Neuronal stem cell (in vitro differentiated cells): Measurements from ENCODE around the gene PLA2G5.

Experiments used
- DNase-seq: peaks from one replicate; pipeline ENCODE4 v3.0.0-alpha.2; 2013; ENCODE audit warnings: low spot score
- H2AFZ ChIP-seq: one replicate; pipeline ENCODE4 v1.6.1; 2013; ENCODE audit warnings: mild to moderate bottlenecking, low read length, inconsistent platforms
- H2AK5ac ChIP-seq: 2 replicates; pipeline ENCODE4 v1.6.1; 2013; ENCODE audit warnings: low read depth, mild to moderate bottlenecking, inconsistent platforms, low read length, moderate library complexity, mixed read lengths
- H2BK120ac ChIP-seq: 2 replicates; pipeline ENCODE4 v1.6.1; 2013; ENCODE audit warnings: low read depth, mild to moderate bottlenecking, inconsistent platforms, low read length, moderate library complexity, mixed read lengths
- H2BK12ac ChIP-seq: one replicate; pipeline ENCODE4 v1.6.1; 2013; ENCODE audit warnings: low read length, inconsistent platforms
- H2BK15ac ChIP-seq: 2 replicates; pipeline ENCODE4 v1.6.1; 2013; ENCODE audit warnings: mild to moderate bottlenecking, low read length, inconsistent platforms, mixed read lengths
- H2BK5ac ChIP-seq: one replicate; pipeline ENCODE4 v1.6.1; 2013; ENCODE audit warnings: inconsistent platforms, mild to moderate bottlenecking, low read length, moderate library complexity
- H3K14ac ChIP-seq: one replicate; pipeline ENCODE4 v1.6.1; 2013; ENCODE audit warnings: low read length, inconsistent platforms
- H3K18ac ChIP-seq: 2 replicates; pipeline ENCODE4 v1.6.1; 2013; ENCODE audit warnings: low read length, inconsistent platforms
- H3K23ac ChIP-seq: 2 replicates; pipeline ENCODE4 v1.6.1; 2013; ENCODE audit warnings: low read depth, mild to moderate bottlenecking, mixed read lengths, low read length, inconsistent platforms; ENCODE audit not compliant: poor library complexity
- H3K27ac ChIP-seq: replicated peaks from 3 replicates; pipeline ENCODE4 v1.5.1; 2013; ENCODE audit warnings: low read length, inconsistent platforms
- H3K27me3 ChIP-seq, 3 experiments: 2 replicates each; pipeline ENCODE4 v1.6.1; 2013; ENCODE audit warnings: low read length in 3 of 3, mild to moderate bottlenecking in 2 of 3, inconsistent platforms in 1 of 3, low read depth in 1 of 3, mixed read lengths in 1 of 3, moderate library complexity in 1 of 3; ENCODE audit not compliant: control insufficient read depth in 3 of 3, insufficient read depth in 3 of 3
- H3K36me3 ChIP-seq, 2 donors: replicated peaks in 1 of 2; 2 replicates each; pipeline ENCODE4 v1.6.1; 2013; ENCODE audit warnings: low read length in 2 of 2; ENCODE audit not compliant: control insufficient read depth in 2 of 2, insufficient read depth in 2 of 2
- H3K4ac ChIP-seq: 2 replicates; pipeline ENCODE4 v1.6.1; 2013; ENCODE audit warnings: inconsistent platforms, mild to moderate bottlenecking, low read length, moderate library complexity
- H3K4me1 ChIP-seq, 2 donors: 1 replicate in 1 of 2; 2 replicates in 1 of 2; pipeline ENCODE4 v1.6.1; 2013; ENCODE audit warnings: low read length in 2 of 2, low read depth in 1 of 2; ENCODE audit not compliant: control insufficient read depth in 2 of 2, insufficient read depth in 1 of 2
- H3K4me2 ChIP-seq: one replicate; pipeline ENCODE4 v1.6.1; 2013; ENCODE audit warnings: mild to moderate bottlenecking, low read length, inconsistent platforms; ENCODE audit not compliant: insufficient read depth, poor library complexity, severe bottlenecking
- H3K4me3 ChIP-seq, 2 donors: 2 replicates each; pipeline ENCODE4 v1.5.1; 2013; ENCODE audit warnings: low read length in 2 of 2, mild to moderate bottlenecking in 2 of 2, inconsistent platforms in 1 of 2, moderate library complexity in 1 of 2
- H3K79me1 ChIP-seq: one replicate; pipeline ENCODE4 v1.6.1; 2013; ENCODE audit warnings: low read depth, mild to moderate bottlenecking, inconsistent platforms, low read length, moderate library complexity
- H3K9ac ChIP-seq: one replicate; pipeline ENCODE4 v1.6.1; 2013; ENCODE audit warnings: mild to moderate bottlenecking, low read depth, low read length, inconsistent platforms; ENCODE audit not compliant: poor library complexity
- H3K9me3 ChIP-seq, 2 donors: replicated peaks in 1 of 2; 2 replicates each; pipeline versions ENCODE3 to v1.6.1; 2013; ENCODE audit warnings: low read length in 2 of 2, mild to moderate bottlenecking in 2 of 2, inconsistent platforms in 1 of 2, low read depth in 1 of 2, mixed read lengths in 1 of 2, moderate library complexity in 1 of 2; ENCODE audit not compliant: control insufficient read depth in 2 of 2, insufficient read depth in 1 of 2
- H4K8ac ChIP-seq: one replicate; pipeline ENCODE4 v1.6.1; 2013; ENCODE audit warnings: low read depth, mild to moderate bottlenecking, inconsistent platforms, low read length, moderate library complexity
- H4K91ac ChIP-seq: one replicate; pipeline ENCODE4 v1.6.1; 2013; ENCODE audit warnings: low read length, low read depth, mild to moderate bottlenecking, inconsistent platforms; ENCODE audit not compliant: poor library complexity
- WGBS, 2 donors: extraction: QIAGEN DNeasy Blood & Tissue Kit; methylation state at CpG; one replicate each; pipeline ENCODE4 v1.1.7; 2013; ENCODE audit warnings: missing lambda C conversion rate in 2 of 2, mixed read lengths in 1 of 2; ENCODE audit not compliant: insufficient read length in 2 of 2, insufficient replicate concordance in 1 of 2; ENCODE audit errors: extremely low coverage in 2 of 2; 5-methylcytosine and 5-hydroxymethylcytosine counted together

Gene PLA2G5

GRCh38 chr1:20120796-20121195 lies 50.8 kb downstream of the PLA2G5 start:
- Histone ChIP-seq H3K27ac (no peak overlapping the region), H3K18ac (peak overlapping the region; percentile 8), H2AK5ac (no peak overlapping the region), H3K4me2 (no peak overlapping the region), H3K4me3 (no peak overlapping the region), H3K23ac (no peak overlapping the region), H4K91ac (no peak overlapping the region), H3K9me3 (no peaks in the 10 kb centered on the region), H2BK5ac (no peak overlapping the region), H3K9ac (no peak overlapping the region), H4K8ac (no peak overlapping the region), H3K27me3 (no peaks in the 10 kb centered on the region), H2BK12ac (no peak overlapping the region), H2AFZ (no peak overlapping the region), H3K14ac (no peak overlapping the region), H3K36me3 (no peaks in the 10 kb centered on the region), H3K4ac (no peak overlapping the region), H3K79me1 (no peaks in the 10 kb centered on the region), H2BK15ac (no peak overlapping the region), H3K4me1 (peaks cover 2% of the 10 kb centered on the region in 2 donors), H2BK120ac (no peak overlapping the region)
- WGBS, 2 donors: no CpG with 5 or more reads among the region's 4 CpGs
- DNase-seq: no peak

- DNase-seq: no peak
- H3K9ac ChIP-seq: no peak overlapping the region
- no CpG with 5 or more reads among the region's 10 CpGs for WGBS, 2 donors
- no peaks in the 10 kb centered on the region for H3K79me1 ChIP-seq
- no peaks in the 10 kb centered on the region for H3K36me3 ChIP-seq
- H3K14ac ChIP-seq: no peak overlapping the region
- no peak overlapping the region for H3K27ac ChIP-seq
- H3K18ac ChIP-seq: no peak overlapping the region
- no peak overlapping the region for H2BK12ac ChIP-seq
- no peak overlapping the region for H2BK120ac ChIP-seq
- no peak overlapping the region for H3K23ac ChIP-seq
- no peak overlapping the region for H2AFZ ChIP-seq
- no peak overlapping the region for H2BK15ac ChIP-seq
- no peak overlapping the region for H4K8ac ChIP-seq
- H3K4me2 ChIP-seq: no peak overlapping the region
- no peak overlapping the region for H4K91ac ChIP-seq
- H3K4me3 ChIP-seq: no peak overlapping the region
- peaks cover 2% of the 10 kb centered on the region in 2 donors for H3K4me1 ChIP-seq
- no peak overlapping the region for H2BK5ac ChIP-seq
- no peaks in the 10 kb centered on the region for H3K9me3 ChIP-seq
- H3K4ac ChIP-seq: no peak overlapping the region
- no peaks in the 10 kb centered on the region for H3K27me3 ChIP-seq
- no peak overlapping the region for H2AK5ac ChIP-seq
Measured at GRCh38 chr1:20123722-20124455, 53.9 kb downstream of the PLA2G5 start.

GRCh38 chr1:20124456-20125057 lies 54.6 kb downstream of the PLA2G5 start:
- Histone ChIP-seq H3K9me3 (no peaks in the 10 kb centered on the region), H3K36me3 (no peaks in the 10 kb centered on the region), H2BK12ac (no peak overlapping the region), H3K4me3 (no peak overlapping the region), H3K4me1 (peaks cover 2% of the 10 kb centered on the region in 2 donors), H2BK15ac (no peak overlapping the region), H3K4me2 (no peak overlapping the region), H2AK5ac (no peak overlapping the region), H3K9ac (no peak overlapping the region), H4K91ac (no peak overlapping the region), H2AFZ (no peak overlapping the region), H3K18ac (no peak overlapping the region), H3K4ac (no peak overlapping the region), H3K79me1 (no peaks in the 10 kb centered on the region), H3K27me3 (no peaks in the 10 kb centered on the region), H3K27ac (no peak overlapping the region), H4K8ac (no peak overlapping the region), H3K23ac (no peak overlapping the region), H2BK5ac (no peak overlapping the region), H2BK120ac (no peak overlapping the region), H3K14ac (no peak overlapping the region)
- no CpG with 5 or more reads among the region's 7 CpGs for WGBS, 2 donors
- no peak for DNase-seq

GRCh38 chr1:20125100-20125499 lies 55.1 kb downstream of the PLA2G5 start:
- no peak overlapping the region for H3K18ac ChIP-seq
- H4K91ac ChIP-seq: no peak overlapping the region
- no peak overlapping the region for H3K27ac ChIP-seq

More at GRCh38 chr1:20125100-20125499, 55.1 kb downstream of the PLA2G5 start:
- no peak overlapping the region for H2BK120ac ChIP-seq
- WGBS, 2 donors: no CpG with 5 or more reads among the region's 10 CpGs
- H3K9ac ChIP-seq: no peak overlapping the region
- H3K9me3 ChIP-seq: no peaks in the 10 kb centered on the region
- H3K4me2 ChIP-seq: no peak overlapping the region
- no peak overlapping the region for H2BK12ac ChIP-seq
- H2BK15ac ChIP-seq: no peak overlapping the region
- no peak for DNase-seq
- H3K36me3 ChIP-seq: no peaks in the 10 kb centered on the region
- no peak overlapping the region for H3K23ac ChIP-seq
- no peak overlapping the region for H2AFZ ChIP-seq
- no peak overlapping the region for H3K4ac ChIP-seq
- H3K4me3 ChIP-seq: no peak overlapping the region
- no peaks in the 10 kb centered on the region for H3K79me1 ChIP-seq
- no peaks in the 10 kb centered on the region for H3K27me3 ChIP-seq
- peaks cover 2% of the 10 kb centered on the region in 2 donors for H3K4me1 ChIP-seq
- H2AK5ac ChIP-seq: no peak overlapping the region
- H2BK5ac ChIP-seq: no peak overlapping the region
- no peak overlapping the region for H4K8ac ChIP-seq
- H3K14ac ChIP-seq: no peak overlapping the region
